ENCODE data around the gene MED29.

MED29 gene

DNA sequence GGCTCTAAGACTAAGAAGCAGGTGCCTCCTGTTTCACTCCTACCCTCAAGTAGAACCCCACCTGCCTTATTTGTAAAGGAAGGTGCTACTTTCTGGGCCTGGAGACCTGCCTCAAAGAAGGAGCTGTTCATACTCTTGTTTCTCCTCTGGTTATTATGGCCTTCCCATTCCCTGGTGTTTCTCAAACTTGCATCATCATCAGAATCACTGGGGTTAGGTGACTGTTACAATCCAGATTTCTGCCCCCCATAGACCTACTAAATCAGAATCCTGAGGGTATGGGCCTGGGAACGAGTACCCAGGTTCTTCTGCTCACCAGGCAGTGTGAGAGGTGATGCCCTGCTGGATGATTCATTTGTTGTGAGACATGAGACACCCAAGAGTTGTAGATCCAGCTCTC, 30.6 kb upstream of the MED29 start:
- no peaks in the 10 kb centered on the region for H3K9me3 ChIP-seq (ENCODE audit: severe bottlenecking)
- peaks cover 14% of the 10 kb centered on the region for H3K4me1 ChIP-seq (ENCODE audit: insufficient read depth, poor library complexity, severe bottlenecking)
- H3K27me3 ChIP-seq (ENCODE audit: insufficient read depth, poor library complexity, severe bottlenecking), result no peaks in the 10 kb centered on the region
- no peak overlapping the region for H3K27ac ChIP-seq (ENCODE audit: poor library complexity, severe bottlenecking)
- TF ChIP-seq, protein P1, sequence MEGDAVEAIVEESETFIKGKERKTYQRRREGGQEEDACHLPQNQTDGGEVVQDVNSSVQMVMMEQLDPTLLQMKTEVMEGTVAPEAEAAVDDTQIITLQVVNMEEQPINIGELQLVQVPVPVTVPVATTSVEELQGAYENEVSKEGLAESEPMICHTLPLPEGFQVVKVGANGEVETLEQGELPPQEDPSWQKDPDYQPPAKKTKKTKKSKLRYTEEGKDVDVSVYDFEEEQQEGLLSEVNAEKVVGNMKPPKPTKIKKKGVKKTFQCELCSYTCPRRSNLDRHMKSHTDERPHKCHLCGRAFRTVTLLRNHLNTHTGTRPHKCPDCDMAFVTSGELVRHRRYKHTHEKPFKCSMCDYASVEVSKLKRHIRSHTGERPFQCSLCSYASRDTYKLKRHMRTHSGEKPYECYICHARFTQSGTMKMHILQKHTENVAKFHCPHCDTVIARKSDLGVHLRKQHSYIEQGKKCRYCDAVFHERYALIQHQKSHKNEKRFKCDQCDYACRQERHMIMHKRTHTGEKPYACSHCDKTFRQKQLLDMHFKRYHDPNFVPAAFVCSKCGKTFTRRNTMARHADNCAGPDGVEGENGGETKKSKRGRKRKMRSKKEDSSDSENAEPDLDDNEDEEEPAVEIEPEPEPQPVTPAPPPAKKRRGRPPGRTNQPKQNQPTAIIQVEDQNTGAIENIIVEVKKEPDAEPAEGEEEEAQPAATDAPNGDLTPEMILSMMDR (IDR thresholded peaks at IDR 0.05; ENCODE audit: poor library complexity, severe bottlenecking), result no peak
- ATAC-seq (ENCODE audit: low read depth) (no peak), DNase-seq (ENCODE audit: low spot score) (no peak)
- H3K36me3 ChIP-seq (ENCODE audit: low read depth), result peaks cover 51% of the 10 kb centered on the region
- no peak overlapping the region for H3K4me3 ChIP-seq (ENCODE audit: severe bottlenecking)

DNA sequence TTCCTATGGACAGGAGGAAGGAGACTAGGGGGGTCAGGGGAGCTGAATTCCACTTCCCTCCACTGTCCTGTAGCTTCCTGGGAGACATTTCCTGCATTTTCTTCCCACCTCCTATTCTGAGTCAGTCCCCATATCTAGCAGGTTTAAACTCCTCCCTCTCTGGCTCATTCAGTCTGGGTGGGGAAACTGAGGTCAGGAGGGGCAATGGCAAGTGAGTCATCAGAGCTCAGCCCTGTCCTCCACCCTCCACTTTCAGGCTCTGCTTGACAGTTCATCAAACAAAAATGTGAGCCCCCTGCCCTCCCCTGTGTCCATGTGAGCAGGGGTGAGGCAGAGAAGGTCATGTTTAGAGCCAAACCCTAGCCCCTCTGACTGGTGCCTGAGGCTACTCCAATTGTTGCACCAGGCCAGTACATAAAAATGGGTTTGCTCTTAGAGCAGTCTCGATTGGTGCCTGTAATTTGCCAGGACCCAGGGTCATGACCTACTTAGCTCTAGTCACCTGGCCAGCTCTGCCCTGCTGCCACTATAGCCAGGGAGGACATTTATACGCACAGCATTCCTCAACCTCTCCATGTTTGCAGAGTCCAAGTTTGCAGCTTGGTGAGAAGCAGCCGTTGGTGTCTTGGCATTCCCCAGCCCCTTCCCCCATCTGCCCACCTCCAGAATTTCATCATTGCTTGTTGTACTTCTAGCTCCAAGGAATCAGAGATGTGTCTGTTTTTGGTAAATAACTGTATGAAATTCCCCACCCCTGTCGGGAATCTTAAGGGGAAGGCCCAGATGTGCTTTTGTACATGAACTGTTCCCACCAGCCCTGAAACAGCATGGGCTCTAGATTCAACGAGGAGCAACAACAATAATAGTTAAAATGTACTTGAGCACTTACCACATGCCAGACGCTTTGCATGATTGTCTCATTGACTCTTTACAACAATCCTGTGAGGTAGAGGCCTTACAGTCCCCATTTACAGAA, 28.2 kb upstream of the MED29 start:
- DNase-seq (ENCODE audit: low spot score) (no peak), ATAC-seq (ENCODE audit: low read depth) (peak; percentile 73)
- peaks cover 32% of the 10 kb centered on the region for H3K36me3 ChIP-seq (ENCODE audit: low read depth)
- no peaks in the 10 kb centered on the region for H3K27me3 ChIP-seq (ENCODE audit: insufficient read depth, poor library complexity, severe bottlenecking)
- TF ChIP-seq, protein P1 (IDR thresholded peaks at IDR 0.05; ENCODE audit: poor library complexity, severe bottlenecking), result no peak
- peaks cover 14% of the 10 kb centered on the region for H3K4me1 ChIP-seq (ENCODE audit: insufficient read depth, poor library complexity, severe bottlenecking)
- H3K4me3 ChIP-seq (ENCODE audit: severe bottlenecking), result no peak overlapping the region
- H3K27ac ChIP-seq (ENCODE audit: poor library complexity, severe bottlenecking), result peak overlapping the region; percentile 65
- H3K9me3 ChIP-seq (ENCODE audit: severe bottlenecking), result no peaks in the 10 kb centered on the region

DNA sequence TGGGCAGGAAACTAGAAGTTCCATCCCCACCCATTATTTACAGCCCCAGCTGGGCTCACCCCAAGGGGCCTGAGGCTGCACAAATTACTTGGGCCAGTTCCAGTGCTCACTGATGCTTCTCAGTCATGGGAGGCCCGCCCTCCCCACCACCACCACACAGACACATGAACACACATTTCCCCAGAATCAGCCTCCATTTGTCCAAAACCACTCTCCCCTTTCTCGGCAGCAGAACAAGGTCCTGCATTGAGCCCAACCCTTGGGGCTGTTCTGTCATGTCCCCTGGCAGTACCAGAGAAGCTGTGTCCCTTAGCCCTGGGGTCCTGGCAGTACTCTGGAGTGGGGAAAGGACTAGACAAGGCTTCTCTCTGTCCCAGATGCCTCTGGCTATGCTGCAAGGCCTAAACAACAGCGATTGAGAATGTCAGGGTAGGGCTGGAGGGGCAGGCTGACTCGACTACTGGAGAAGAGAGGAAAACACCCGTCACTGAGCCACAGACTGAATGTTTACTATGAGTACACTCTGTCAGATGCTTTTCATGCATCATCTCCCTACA, 27.2 kb upstream of the MED29 start:
- peaks cover 14% of the 10 kb centered on the region for H3K4me1 ChIP-seq (ENCODE audit: insufficient read depth, poor library complexity, severe bottlenecking)
- TF ChIP-seq, protein P1 (IDR thresholded peaks at IDR 0.05; ENCODE audit: poor library complexity, severe bottlenecking), result no peak
- H3K27me3 ChIP-seq (ENCODE audit: insufficient read depth, poor library complexity, severe bottlenecking), result no peaks in the 10 kb centered on the region
- peak overlapping the region; percentile 65 for H3K27ac ChIP-seq (ENCODE audit: poor library complexity, severe bottlenecking)
- H3K36me3 ChIP-seq (ENCODE audit: low read depth), result peaks cover 22% of the 10 kb centered on the region
- DNase-seq (ENCODE audit: low spot score) (no peak), ATAC-seq (ENCODE audit: low read depth) (no peak)
- no peak overlapping the region for H3K4me3 ChIP-seq (ENCODE audit: severe bottlenecking)
- H3K9me3 ChIP-seq (ENCODE audit: severe bottlenecking), result no peaks in the 10 kb centered on the region

DNA sequence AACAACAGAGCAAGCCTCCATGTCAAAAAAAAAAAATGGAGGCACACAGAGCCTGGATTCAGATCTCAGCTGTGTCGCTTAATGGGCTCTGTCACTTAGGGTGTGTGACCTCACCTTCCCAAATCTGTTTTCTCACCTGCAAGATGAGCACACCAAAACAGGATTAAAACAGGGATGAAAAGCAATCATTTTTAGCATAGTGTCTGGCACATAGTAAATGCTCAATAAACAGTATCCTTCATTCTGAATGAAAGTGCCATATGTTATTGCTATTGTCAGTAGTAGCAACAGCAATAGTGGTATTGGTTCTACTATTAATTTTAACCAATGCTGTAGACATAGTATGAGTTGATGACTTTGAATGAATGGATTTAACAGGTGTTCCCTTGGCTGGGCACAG, 25.6 kb upstream of the MED29 start:
- no peaks in the 10 kb centered on the region for H3K9me3 ChIP-seq (ENCODE audit: severe bottlenecking)
- no peak overlapping the region for H3K27ac ChIP-seq (ENCODE audit: poor library complexity, severe bottlenecking)
- ATAC-seq (ENCODE audit: low read depth), result no peak
- H3K4me3 ChIP-seq (ENCODE audit: severe bottlenecking), result no peak overlapping the region
- no peaks in the 10 kb centered on the region for H3K27me3 ChIP-seq (ENCODE audit: insufficient read depth, poor library complexity, severe bottlenecking)
- H3K36me3 ChIP-seq (ENCODE audit: low read depth), result peaks cover 17% of the 10 kb centered on the region
- TF ChIP-seq, protein P1 (IDR thresholded peaks at IDR 0.05; ENCODE audit: poor library complexity, severe bottlenecking), result no peak
- peaks cover 14% of the 10 kb centered on the region for H3K4me1 ChIP-seq (ENCODE audit: insufficient read depth, poor library complexity, severe bottlenecking)
- DNase-seq (ENCODE audit: low spot score), result no peak
